Stomach smooth muscle (tissue), 2 donors: ENCODE measurements around the gene FBXW4.

ENCODE experiments used
- H3K27ac ChIP-seq: one replicate; pipeline ENCODE4 v1.7.0; 2013; ENCODE audit warnings: mild to moderate bottlenecking, low read length, inconsistent platforms
- H3K27me3 ChIP-seq, 2 donors: one replicate each; pipeline ENCODE4 v1.7.0; 2013; ENCODE audit warnings: low read length in 2 of 2; ENCODE audit not compliant: insufficient read depth in 2 of 2, control insufficient read depth in 1 of 2
- H3K36me3 ChIP-seq, 2 donors: one replicate each; pipeline ENCODE4 v1.7.0; 2013; ENCODE audit warnings: low read length in 2 of 2; ENCODE audit not compliant: control insufficient read depth in 2 of 2, insufficient read depth in 2 of 2
- H3K4me1 ChIP-seq: one replicate; pipeline ENCODE4 v1.7.0; 2013; ENCODE audit warnings: low read length; ENCODE audit not compliant: control insufficient read depth, insufficient read depth
- H3K4me3 ChIP-seq, 2 donors: one replicate each; pipeline ENCODE4 v1.7.0; 2013; ENCODE audit warnings: low read length in 2 of 2
- H3K9ac ChIP-seq, 2 donors: one replicate each; pipeline ENCODE4 v1.7.0; 2013; ENCODE audit warnings: low read length in 2 of 2, mild to moderate bottlenecking in 1 of 2
- H3K9me3 ChIP-seq, 2 donors: one replicate each; pipeline ENCODE4 v1.7.0; 2013; ENCODE audit warnings: low read length in 2 of 2; ENCODE audit not compliant: control insufficient read depth in 2 of 2
- donor health status: healthy.
- donor health status: Pancreatic carcinoma.

The FBXW4 gene, protein sequence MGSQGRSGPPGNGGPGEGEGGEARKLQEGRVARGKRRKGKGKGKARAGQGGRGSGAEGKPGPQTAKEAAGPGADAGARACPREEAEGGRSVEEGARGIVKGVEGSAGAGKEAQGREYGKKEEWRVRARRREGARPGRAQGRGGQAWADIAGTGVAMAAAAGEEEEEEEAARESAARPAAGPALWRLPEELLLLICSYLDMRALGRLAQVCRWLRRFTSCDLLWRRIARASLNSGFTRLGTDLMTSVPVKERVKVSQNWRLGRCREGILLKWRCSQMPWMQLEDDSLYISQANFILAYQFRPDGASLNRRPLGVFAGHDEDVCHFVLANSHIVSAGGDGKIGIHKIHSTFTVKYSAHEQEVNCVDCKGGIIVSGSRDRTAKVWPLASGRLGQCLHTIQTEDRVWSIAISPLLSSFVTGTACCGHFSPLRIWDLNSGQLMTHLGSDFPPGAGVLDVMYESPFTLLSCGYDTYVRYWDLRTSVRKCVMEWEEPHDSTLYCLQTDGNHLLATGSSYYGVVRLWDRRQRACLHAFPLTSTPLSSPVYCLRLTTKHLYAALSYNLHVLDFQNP

DNA sequence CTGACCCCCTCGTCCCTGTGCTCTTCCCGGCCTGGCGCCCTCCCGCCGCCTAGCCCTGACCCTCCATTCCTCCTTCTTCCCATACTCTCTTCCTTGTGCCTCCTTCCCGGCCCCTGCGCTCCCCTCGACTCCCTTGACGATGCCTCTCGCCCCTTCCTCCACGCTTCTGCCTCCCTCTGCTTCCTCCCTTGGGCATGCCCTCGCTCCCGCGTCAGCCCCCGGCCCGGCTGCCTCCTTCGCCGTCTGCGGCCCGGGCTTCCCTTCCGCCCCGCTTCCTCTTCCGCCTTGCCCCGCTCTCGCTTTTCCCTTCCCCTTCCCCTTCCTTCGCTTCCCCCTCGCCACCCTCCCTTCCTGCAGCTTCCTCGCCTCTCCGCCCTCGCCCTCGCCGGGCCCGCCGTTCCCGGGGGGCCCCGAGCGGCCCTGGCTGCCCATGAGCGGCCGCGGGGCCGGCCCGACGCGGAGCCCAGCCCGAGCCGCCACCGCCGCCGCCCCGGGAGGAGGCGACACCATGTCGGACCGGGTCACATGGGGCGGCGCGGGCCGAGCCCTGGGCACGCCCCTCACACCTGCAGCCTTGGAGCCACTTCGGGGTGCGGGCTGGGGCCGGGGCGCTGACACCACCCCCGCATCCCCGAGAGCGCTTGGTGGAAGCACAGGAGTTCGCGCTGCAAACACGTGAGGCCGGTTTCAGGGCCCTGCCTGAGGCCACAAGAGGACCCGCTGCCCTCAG lies at the start of gene FBXW4:
FBXW4 (minus strand) TSS at position 497 of the 730 bp plus-strand sequence; CDS start at position 432, 65 bp downstream.
- H3K4me3 ChIP-seq = peak within 1 kb of the TSS; percentile 75 to 89
- H3K36me3 ChIP-seq = no peaks in the 10 kb centered on the region
- peaks cover 21% of the 10 kb centered on the region for H3K4me1 ChIP-seq
- peak within 1 kb of the TSS; percentile 81 to 99 for H3K9ac ChIP-seq
- no peaks in the 10 kb centered on the region for H3K9me3 ChIP-seq
- H3K27ac ChIP-seq = peak within 1 kb of the TSS; percentile 97
- H3K27me3 ChIP-seq = no peaks in the 10 kb centered on the region

DNA sequence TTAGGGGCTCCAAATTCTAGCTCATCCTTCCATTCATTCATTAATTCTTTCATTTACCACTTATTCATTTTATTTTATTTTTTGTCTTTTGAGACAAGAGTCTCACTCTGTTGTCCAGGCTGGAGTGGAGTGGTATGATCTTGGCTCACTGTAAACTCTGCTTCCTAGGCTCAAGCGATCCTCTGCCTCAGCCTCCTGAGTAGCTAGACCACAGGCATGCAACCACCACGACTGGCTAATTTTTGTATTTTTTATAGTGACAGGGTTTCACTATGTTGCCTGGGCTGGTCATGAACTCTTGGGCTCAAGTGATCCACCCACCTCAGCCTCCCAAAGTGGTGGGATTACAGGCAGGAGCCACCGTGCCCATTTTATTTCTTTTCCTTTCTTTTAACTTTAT lies 49.3 kb upstream of the FBXW4 start:
- Histone ChIP-seq H3K27ac (no peak overlapping the region), H3K36me3 (no peaks in the 10 kb centered on the region), H3K27me3 (peaks cover 0 to 6% of the 10 kb centered on the region in 2 donors), H3K9me3 (no peaks in the 10 kb centered on the region), H3K4me1 (no peaks in the 10 kb centered on the region), H3K4me3 (no peak overlapping the region), H3K9ac (no peak overlapping the region)

DNA sequence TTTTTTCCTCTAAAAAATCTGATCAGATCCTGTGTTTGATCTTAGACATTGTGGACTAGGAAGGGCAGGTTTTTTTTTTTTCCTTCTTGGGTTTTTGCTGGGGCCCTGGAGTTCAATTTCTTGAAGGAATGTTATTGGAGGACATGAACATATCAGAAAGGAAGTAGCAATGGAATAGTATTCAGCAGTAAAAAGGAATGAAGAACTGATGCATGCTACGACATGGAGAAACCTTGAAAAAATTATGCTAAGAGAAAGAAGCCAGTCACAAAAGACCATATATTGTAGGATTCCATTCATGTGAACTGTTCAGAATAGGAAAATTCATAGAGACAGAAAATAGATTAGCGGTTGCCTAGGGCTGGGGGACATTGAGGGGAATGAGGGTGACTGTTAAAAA lies 47.0 kb upstream of the FBXW4 start:
- Histone ChIP-seq H3K4me3 (no peak overlapping the region), H3K9ac (no peak overlapping the region), H3K36me3 (no peaks in the 10 kb centered on the region), H3K27ac (no peak overlapping the region), H3K27me3 (peaks cover 0 to 10% of the 10 kb centered on the region in 2 donors), H3K4me1 (no peaks in the 10 kb centered on the region), H3K9me3 (no peaks in the 10 kb centered on the region)

DNA sequence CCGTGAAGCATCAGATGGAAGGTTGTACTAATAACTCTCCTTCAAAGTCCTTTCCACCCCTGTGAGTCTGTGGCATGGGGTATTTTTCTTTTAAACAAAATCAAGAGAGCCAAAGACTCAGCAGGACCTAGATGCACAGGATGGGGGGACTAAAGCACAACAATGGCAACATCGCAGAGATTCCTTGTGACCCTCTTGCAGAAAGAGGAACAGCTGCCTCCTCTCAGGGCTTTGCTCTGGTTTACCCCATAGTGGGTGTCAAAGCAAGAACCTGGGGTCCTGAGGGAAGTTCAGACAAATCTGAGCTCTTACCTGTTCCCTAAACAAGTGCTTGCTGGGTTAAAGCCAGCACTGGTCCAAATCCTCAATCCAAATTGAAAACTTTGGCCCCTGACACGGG lies 41.7 kb upstream of the FBXW4 start:
- H3K9me3 ChIP-seq = no peaks in the 10 kb centered on the region

DNA sequence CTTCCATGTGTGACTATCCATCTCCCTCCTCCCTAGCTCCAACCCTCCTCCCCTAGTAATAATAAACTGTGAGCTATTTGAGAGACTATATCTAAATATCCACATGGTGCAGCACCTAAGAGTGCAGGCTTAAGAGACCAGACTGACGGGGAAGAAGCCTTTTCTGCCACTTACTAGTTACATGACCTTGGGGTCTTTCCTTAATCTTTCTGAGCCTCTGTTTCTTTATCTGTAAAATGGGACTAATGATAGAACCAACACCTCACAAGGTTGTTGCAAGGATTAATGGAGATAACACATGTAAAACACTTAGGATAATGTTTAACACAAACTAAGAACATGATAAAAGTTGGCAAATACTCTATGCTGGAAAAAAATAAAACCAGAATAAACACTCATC lies 37.1 kb upstream of the FBXW4 start:
- H3K9me3 ChIP-seq = no peaks in the 10 kb centered on the region
- no peaks in the 10 kb centered on the region for H3K4me1 ChIP-seq
- H3K9ac ChIP-seq = no peak overlapping the region
- H3K27ac ChIP-seq = no peak overlapping the region
- H3K4me3 ChIP-seq = no peak overlapping the region
- peaks cover 2 to 4% of the 10 kb centered on the region in 2 donors for H3K27me3 ChIP-seq
- no peaks in the 10 kb centered on the region for H3K36me3 ChIP-seq

More for the DNA sequence above, 41.7 kb upstream of the FBXW4 start:
- H3K27me3 ChIP-seq = peaks cover 2 to 14% of the 10 kb centered on the region in 2 donors
- H3K4me1 ChIP-seq = no peaks in the 10 kb centered on the region
- H3K4me3 ChIP-seq = no peak overlapping the region
- H3K27ac ChIP-seq = no peak overlapping the region
- no peaks in the 10 kb centered on the region for H3K36me3 ChIP-seq
- H3K9ac ChIP-seq = no peak overlapping the region

DNA sequence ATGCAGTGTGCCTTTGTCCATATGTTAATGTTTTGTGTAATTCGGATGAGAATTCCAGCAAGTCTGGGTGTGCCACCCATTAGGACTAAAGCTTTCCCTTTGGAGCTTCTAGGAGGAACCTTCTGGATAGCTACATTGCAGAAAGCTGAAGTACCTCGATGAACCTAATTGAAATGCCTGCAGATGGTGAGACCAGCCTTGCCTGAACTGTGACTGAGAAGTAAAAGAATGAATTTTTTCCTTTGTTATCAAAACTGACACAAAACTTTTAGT lies 31.1 kb upstream of the FBXW4 start:
- H3K9ac ChIP-seq = no peak overlapping the region
- no peaks in the 10 kb centered on the region for H3K9me3 ChIP-seq
- peaks cover 3 to 7% of the 10 kb centered on the region in 2 donors for H3K27me3 ChIP-seq
- H3K4me3 ChIP-seq = no peak overlapping the region
- H3K27ac ChIP-seq = no peak overlapping the region
- no peaks in the 10 kb centered on the region for H3K36me3 ChIP-seq
- no peaks in the 10 kb centered on the region for H3K4me1 ChIP-seq

DNA sequence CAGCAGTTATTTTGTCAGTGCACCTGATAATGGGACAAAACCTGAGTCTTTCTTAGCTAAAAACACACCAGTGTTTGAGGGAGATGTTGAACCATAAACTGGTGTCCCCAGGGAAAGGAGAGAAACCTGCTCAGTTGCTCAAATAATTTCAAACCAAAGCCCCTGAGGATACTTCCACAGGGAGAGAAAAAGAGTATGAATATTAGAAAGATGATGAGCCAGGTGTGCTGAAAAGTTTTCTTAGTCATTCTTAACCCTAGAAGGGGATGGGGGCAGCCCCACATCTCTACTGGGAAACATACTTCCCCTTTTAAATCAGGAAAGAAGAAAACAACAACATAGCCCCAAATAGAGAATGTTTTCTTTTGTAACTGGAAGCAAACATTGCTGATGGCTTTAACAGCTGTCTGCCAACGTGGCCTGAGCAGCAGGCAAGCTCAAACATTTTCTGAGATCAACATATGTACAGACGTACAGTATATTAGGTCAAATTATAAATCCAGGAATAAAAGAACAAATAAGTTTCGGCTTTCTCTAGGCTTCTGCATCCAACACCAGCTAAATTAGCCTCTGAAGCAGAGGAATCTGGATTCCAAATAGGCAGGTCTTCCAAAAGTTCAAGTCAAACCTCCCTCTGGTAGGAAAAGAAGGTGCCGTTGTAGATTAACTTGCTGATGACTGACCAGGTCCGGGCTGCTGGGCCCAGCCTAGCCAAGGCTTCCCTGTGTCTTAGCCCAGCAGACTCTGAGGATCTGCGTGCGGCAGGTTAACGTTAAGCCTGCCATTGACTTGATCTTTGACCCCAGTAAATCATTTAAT lies 30.5 kb upstream of the FBXW4 start:
- Histone ChIP-seq H3K27ac (no peak overlapping the region), H3K9ac (no peak overlapping the region), H3K4me1 (no peaks in the 10 kb centered on the region), H3K4me3 (no peak overlapping the region), H3K27me3 (peaks cover 3 to 9% of the 10 kb centered on the region in 2 donors), H3K9me3 (no peaks in the 10 kb centered on the region), H3K36me3 (no peaks in the 10 kb centered on the region)

DNA sequence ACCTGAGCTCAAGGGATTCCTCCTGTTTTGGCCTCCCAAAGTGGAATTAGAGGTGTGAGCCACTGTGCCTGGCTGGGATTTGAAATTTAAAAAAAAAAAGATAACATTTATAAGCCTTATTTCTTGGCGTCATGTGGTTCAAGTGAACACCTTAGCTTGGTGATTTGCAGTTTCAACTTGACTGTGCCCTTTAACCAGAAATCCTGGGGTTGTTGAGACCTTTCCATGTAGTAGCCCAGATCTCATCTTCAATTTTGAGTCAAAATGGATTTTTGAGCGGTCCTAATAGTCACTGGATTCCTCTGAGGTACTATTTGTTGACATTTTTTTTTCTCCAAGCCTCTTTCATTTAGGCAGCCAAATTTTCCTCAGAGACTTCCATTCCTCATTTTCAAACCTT lies 29.5 kb upstream of the FBXW4 start:
- Histone ChIP-seq H3K36me3 (no peaks in the 10 kb centered on the region), H3K27ac (no peak overlapping the region), H3K4me1 (no peaks in the 10 kb centered on the region), H3K9me3 (no peaks in the 10 kb centered on the region), H3K4me3 (no peak overlapping the region), H3K27me3 (peaks cover 3 to 9% of the 10 kb centered on the region in 2 donors), H3K9ac (no peak overlapping the region)

DNA sequence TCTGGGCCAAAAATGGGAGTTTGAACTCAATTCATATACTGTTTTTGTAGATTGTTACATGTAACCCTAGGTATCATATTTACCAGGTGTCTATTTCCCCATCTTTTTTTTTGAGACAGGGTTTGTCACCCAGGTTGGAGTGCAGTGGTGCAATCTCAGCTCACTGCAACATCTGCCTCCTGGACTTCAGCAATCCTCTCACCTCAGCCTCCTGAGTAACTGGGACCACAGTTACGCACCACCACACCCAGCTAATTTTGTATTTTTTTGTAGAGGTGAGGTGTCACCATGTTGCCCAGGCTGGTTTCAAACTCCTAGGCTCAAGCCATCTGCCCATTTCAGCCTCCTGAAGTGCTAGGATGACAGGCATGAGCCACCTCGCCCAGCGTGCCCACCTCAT lies 28.2 kb upstream of the FBXW4 start:
- H3K4me1 ChIP-seq = no peaks in the 10 kb centered on the region
- H3K9me3 ChIP-seq = no peaks in the 10 kb centered on the region
- H3K27ac ChIP-seq = no peak overlapping the region
- H3K36me3 ChIP-seq = no peaks in the 10 kb centered on the region
- H3K4me3 ChIP-seq = no peak overlapping the region
- H3K27me3 ChIP-seq = peaks cover 3 to 9% of the 10 kb centered on the region in 2 donors
- no peak overlapping the region for H3K9ac ChIP-seq

DNA sequence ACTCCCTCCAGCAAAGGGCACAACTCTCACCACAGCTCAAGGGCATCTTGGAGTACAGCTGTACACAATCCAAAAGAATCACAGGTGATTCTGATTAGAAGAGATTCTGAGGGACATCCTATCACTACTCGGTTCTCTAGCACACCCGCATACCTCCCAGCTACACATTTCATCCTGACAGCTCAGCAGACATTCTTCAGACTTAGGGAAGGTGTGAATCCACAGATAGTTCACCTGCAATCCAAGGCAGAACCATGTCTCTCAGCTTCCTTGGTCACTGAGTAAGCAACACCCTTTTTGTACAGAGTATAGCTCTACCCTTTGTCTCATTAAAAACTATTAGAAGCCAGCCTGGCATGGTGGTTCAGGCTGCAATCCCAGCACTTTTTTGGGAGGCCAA lies 26.8 kb upstream of the FBXW4 start:
- no peak overlapping the region for H3K27ac ChIP-seq
- no peaks in the 10 kb centered on the region for H3K36me3 ChIP-seq
- H3K4me3 ChIP-seq = no peak overlapping the region
- H3K27me3 ChIP-seq = peaks cover 3 to 9% of the 10 kb centered on the region in 2 donors
- no peaks in the 10 kb centered on the region for H3K9me3 ChIP-seq
- no peaks in the 10 kb centered on the region for H3K4me1 ChIP-seq
- no peak overlapping the region for H3K9ac ChIP-seq
